CD14-positive monocyte (primary cell): Measurements from ENCODE around the gene RNF213. TPM values are rescaled to one million over a fixed set of nuclear protein-coding genes. Genes with fewer than 3 reads are reported as not detected.

Source experiments
- DNase-seq, 3 donors: peaks; one replicate each; pipeline ENCODE4 v3.0.0-alpha.2; 2011 to 2022
- H2AFZ ChIP-seq: 2 replicates; pipeline ENCODE4 v1.6.0; 2012; ENCODE audit warnings: mild to moderate bottlenecking, low read depth, low read length, inconsistent platforms; ENCODE audit not compliant: insufficient read depth, poor library complexity, severe bottlenecking
- H3K27ac ChIP-seq, 2 donors: 1 replicate in 1 of 2; 2 replicates in 1 of 2; pipeline ENCODE4 v1.5.1; 2012 to 2013; ENCODE audit warnings: low read length in 2 of 2, control low read depth in 1 of 2, inconsistent platforms in 1 of 2, low read depth in 1 of 2, mild to moderate bottlenecking in 1 of 2
- H3K27me3 ChIP-seq, 2 donors: one replicate each; pipeline versions ENCODE4 v1.6.0 to v1.6.1; 2011 to 2013; ENCODE audit warnings: low read length in 2 of 2; ENCODE audit not compliant: control insufficient read depth in 2 of 2, insufficient read depth in 2 of 2
- H3K36me3 ChIP-seq, 2 donors: replicated peaks in 1 of 2; 1 replicate in 1 of 2; 2 replicates in 1 of 2; pipeline versions ENCODE4 v1.5.1 to v1.6.1; 2012 to 2013; ENCODE audit warnings: low read length in 2 of 2, control low read depth in 1 of 2, inconsistent platforms in 1 of 2, mild to moderate bottlenecking in 1 of 2; ENCODE audit not compliant: insufficient read depth in 2 of 2, control insufficient read depth in 1 of 2
- H3K4me1 ChIP-seq, 2 donors: 1 replicate in 1 of 2; 2 replicates in 1 of 2; pipeline versions ENCODE4 v1.5.1 to v1.6.1; 2012 to 2013; ENCODE audit warnings: low read length in 2 of 2, control low read depth in 1 of 2, inconsistent platforms in 1 of 2, mild to moderate bottlenecking in 1 of 2, moderate library complexity in 1 of 2; ENCODE audit not compliant: insufficient read depth in 2 of 2, control insufficient read depth in 1 of 2
- H3K4me2 ChIP-seq: replicated peaks from 2 replicates; pipeline ENCODE3; 2012; ENCODE audit warnings: low read length, moderate library complexity, mild to moderate bottlenecking; ENCODE audit not compliant: poor library complexity, severe bottlenecking; ENCODE audit errors: extremely low read depth
- H3K4me3 ChIP-seq, 3 experiments: fragments of 200-600 bp in 1 of 3; sonication (generic) in 1 of 3; replicated peaks in 1 of 3; 1 replicate in 2 of 3; 2 replicates in 1 of 3; pipeline ENCODE4 v1.5.1; 2011 to 2013; ENCODE audit warnings: low read length in 3 of 3, mild to moderate bottlenecking in 3 of 3, control low read depth in 2 of 3, low read depth in 2 of 3, inconsistent platforms in 1 of 3, moderate library complexity in 1 of 3
- H3K79me2 ChIP-seq: 2 replicates; pipeline ENCODE4 v1.6.0; 2012; ENCODE audit warnings: mild to moderate bottlenecking, control low read depth, inconsistent platforms, low read length, moderate library complexity; ENCODE audit not compliant: insufficient read depth
- H3K9ac ChIP-seq: 2 replicates; pipeline ENCODE4 v1.6.0; 2017; ENCODE audit warnings: low read length, mild to moderate bottlenecking; ENCODE audit not compliant: insufficient read depth, poor library complexity, severe bottlenecking
- H3K9me3 ChIP-seq, 2 donors: replicated peaks in 1 of 2; 1 replicate in 1 of 2; 2 replicates in 1 of 2; pipeline versions ENCODE4 v1.5.1 to v1.6.1; 2012 to 2013; ENCODE audit warnings: low read length in 2 of 2, control low read depth in 1 of 2; ENCODE audit not compliant: control insufficient read depth in 1 of 2, insufficient read depth in 1 of 2
- H4K20me1 ChIP-seq: 2 replicates; pipeline ENCODE4 v1.6.0; 2012; ENCODE audit warnings: mild to moderate bottlenecking, low read length, control low read depth, moderate library complexity; ENCODE audit not compliant: insufficient read depth
- H3K27ac Mint-ChIP-seq, 7 donors: one replicate each; pipeline ENCODE4 v1.8.0; 2020; ENCODE audit warnings: mild to moderate bottlenecking in 7 of 7, mixed read lengths in 7 of 7, moderate library complexity in 6 of 7, inconsistent platforms in 2 of 7
- H3K27me3 Mint-ChIP-seq, 3 donors: one replicate each; pipeline ENCODE4 v1.8.0; 2021 to 2022; ENCODE audit warnings: low read depth in 3 of 3, mild to moderate bottlenecking in 3 of 3, mixed read lengths in 3 of 3, moderate library complexity in 3 of 3, inconsistent platforms in 1 of 3
- H3K36me3 Mint-ChIP-seq, 2 donors: one replicate each; pipeline ENCODE4 v1.8.0; 2020; ENCODE audit warnings: mixed read lengths in 2 of 2, inconsistent platforms in 1 of 2, mild to moderate bottlenecking in 1 of 2
- H3K4me1 Mint-ChIP-seq: one replicate; pipeline ENCODE4 v1.8.0; 2020; ENCODE audit warnings: mild to moderate bottlenecking, mixed read lengths
- H3K4me3 Mint-ChIP-seq, 2 donors: one replicate each; pipeline ENCODE4 v1.8.0; 2020; ENCODE audit warnings: mild to moderate bottlenecking in 2 of 2, mixed read lengths in 2 of 2, moderate library complexity in 1 of 2
- H3K9me3 Mint-ChIP-seq, 7 donors: one replicate each; pipeline ENCODE4 v1.8.0; 2020 to 2022; ENCODE audit warnings: mixed read lengths in 7 of 7, mild to moderate bottlenecking in 6 of 7, moderate library complexity in 6 of 7, inconsistent platforms in 2 of 7
- CTCF ChIP-seq: fragments of 200-600 bp; IDR thresholded peaks from one replicate; pipeline ENCODE4 v1.8.0; 2022; ENCODE audit warnings: antibody characterized with exemption, mild to moderate bottlenecking
- WGBS: methylation state at CpG from one replicate; pipeline ENCODE4 v1.1.5; 2013; ENCODE audit warnings: missing lambda C conversion rate; ENCODE audit not compliant: insufficient coverage; 5-methylcytosine and 5-hydroxymethylcytosine counted together
- intact Hi-C, 2 donors: fragments of 100-400 bp; cut with micrococcal nuclease; formaldehyde crosslinking; loops; one replicate each; pipeline versions ENCODE4 v1.15.0 to v1.15.1; 2023
- polyA plus RNA-seq, 3 donors: library from polyadenylated mRNA; depleted of rRNA in 1 of 3; unstranded in 2 of 3; stranded (reverse) in 1 of 3; fragments of 300-500 nt in 2 of 3; fragments of >200 nt in 1 of 3; fragmentation: Illumina TruSeq in 2 of 3; gene quantifications; 1 replicate in 2 of 3; 2 replicates in 1 of 3; pipeline ENCODE4 v1.2.3, GENCODE V29; 2012 to 2021

Gene RNF213
- polyA plus RNA-seq, 3 donors, result 10.3 to 196 (median 18.1) TPM

DNA sequence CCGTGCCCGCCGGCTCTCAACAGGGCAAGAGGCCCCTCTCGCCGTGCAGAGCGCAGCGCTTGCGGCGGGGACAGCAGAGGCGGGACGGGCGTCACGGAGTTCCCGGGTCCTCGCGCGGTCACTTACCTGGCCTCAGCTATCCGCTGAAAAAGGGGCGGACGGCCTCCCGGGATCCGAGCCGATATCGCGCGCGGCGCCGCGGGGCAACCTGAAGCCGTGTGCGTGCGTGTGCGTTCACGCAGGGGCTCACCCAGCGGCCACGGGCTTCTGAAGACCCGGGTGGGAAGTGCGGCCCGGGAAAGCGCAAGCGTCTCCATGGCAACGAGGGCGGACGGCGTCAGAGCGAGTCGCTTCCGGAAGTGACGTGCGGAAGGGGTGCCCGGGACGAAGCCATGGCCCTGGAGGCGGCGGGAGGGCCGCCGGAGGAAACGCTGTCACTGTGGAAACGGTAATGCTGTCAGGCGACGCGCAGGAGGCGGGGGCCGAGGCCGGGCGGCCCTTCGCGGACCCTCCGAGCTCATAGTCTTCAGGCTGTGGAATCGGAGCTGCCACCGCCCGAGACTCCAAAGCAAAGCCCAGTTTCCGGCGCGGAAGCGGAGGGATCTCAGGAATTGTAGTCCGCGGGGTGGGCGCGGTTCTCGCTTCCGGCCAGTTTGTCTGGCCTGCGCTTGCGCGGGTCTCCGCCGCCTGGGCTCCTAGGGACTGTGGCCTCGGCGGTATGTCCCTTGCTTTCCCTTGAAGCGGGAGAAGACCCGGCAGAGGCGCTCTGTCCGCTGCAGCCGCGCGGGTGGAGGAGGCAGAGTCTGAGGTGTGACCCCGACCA, 154.4 kb downstream of the RNF213 start, which contains the start of gene ENDOV:
ENDOV (plus strand) TSS at position 365 of the 823 bp plus-strand sequence; CDS start at position 393, 28 bp downstream.
- Histone ChIP-seq H3K36me3 (peaks cover 15 to 21% of the 10 kb centered on the region in 2 donors), H3K9me3 (no peaks in the 10 kb centered on the region), H3K27me3 (peaks cover 8 to 31% of the 10 kb centered on the region in 2 donors), H3K4me2 (peak within 1 kb of the TSS; percentile 93), H3K9ac (peak within 1 kb of the TSS; percentile 82), H3K79me2 (peaks cover 6% of the 10 kb centered on the region), H3K27ac (peak within 1 kb of the TSS; percentile 82 to 92), H2AFZ (peak within 1 kb of the TSS; percentile 89), H3K4me3 (peak within 1 kb of the TSS; percentile 70 to 93 (median 87)), H4K20me1 (peaks cover 3% of the 10 kb centered on the region), H3K4me1 (peaks cover 15 to 20% of the 10 kb centered on the region in 2 donors)
- Mint-ChIP-seq H3K9me3 (peaks cover 0 to 7% (median 0%) of the 10 kb centered on the region in 7 donors), H3K4me3 (peak within 1 kb of the TSS; percentile 87 to 91), H3K27ac (peak within 1 kb of the TSS; percentile 88 to 98 (median 97)), H3K27me3 (peaks cover 17 to 34% (median 27%) of the 10 kb centered on the region in 3 donors), H3K4me1 (peaks cover 16% of the 10 kb centered on the region), H3K36me3 (peaks cover 23 to 29% of the 10 kb centered on the region in 2 donors)
- no peak for TF ChIP-seq CTCF
- DNase-seq, result peak; percentile 95 to 97 (median 96)
- intact Hi-C loops, result loop anchor here (2.0 to 5.0 kb wide), 2 partner anchors 37 to 40 kb away; no protein-coding TSS in a partner anchor
- WGBS, result under 1% methylated on average over 97 of the region's 97 CpGs

- Histone ChIP-seq H2AFZ (peak overlapping the region; percentile 89), H3K27ac (peak overlapping the region; percentile 82 to 92), H4K20me1 (peaks cover 3% of the 10 kb centered on the region), H3K9me3 (no peaks in the 10 kb centered on the region), H3K4me2 (peak overlapping the region; percentile 93), H3K9ac (peak overlapping the region; percentile 82), H3K36me3 (peaks cover 15 to 21% of the 10 kb centered on the region in 2 donors), H3K4me3 (peak overlapping the region; percentile 70 to 93 (median 87)), H3K79me2 (peaks cover 6% of the 10 kb centered on the region), H3K27me3 (peaks cover 8 to 31% of the 10 kb centered on the region in 2 donors), H3K4me1 (peaks cover 15 to 20% of the 10 kb centered on the region in 2 donors)
- no peak for DNase-seq
- Mint-ChIP-seq H3K36me3 (peaks cover 23 to 29% of the 10 kb centered on the region in 2 donors), H3K27ac (peak overlapping the region; percentile 88 to 98 (median 97)), H3K27me3 (peaks cover 17 to 29% (median 26%) of the 10 kb centered on the region in 3 donors), H3K4me1 (peaks cover 16% of the 10 kb centered on the region), H3K4me3 (peak overlapping the region; percentile 87 to 91), H3K9me3 (peaks cover 0 to 7% (median 0%) of the 10 kb centered on the region in 7 donors)
- intact Hi-C loops, result loop anchor here (2.0 to 5.0 kb wide), 2 partner anchors 37 to 39 kb away; no protein-coding TSS in a partner anchor
- 9% methylated on average over 36 of the region's 39 CpGs for WGBS
- TF ChIP-seq CTCF, result no peak
Measured at GRCh38 chr17:80415626-80416137, 155.0 kb downstream of the RNF213 start.
